NT2/D1 (cell line): ENCODE results near the gene DENND6B.

Source experiments
- SUZ12 ChIP-seq: IDR thresholded peaks from 2 replicates; pipeline ENCODE4 v1.6.1; 2011; ENCODE audit not compliant: insufficient read length, insufficient read depth; ENCODE audit errors: extremely low read depth
- YY1 ChIP-seq: IDR thresholded peaks from 2 replicates; pipeline ENCODE4 v1.6.1; 2011; ENCODE audit not compliant: insufficient read length, insufficient read depth
- ZNF274 ChIP-seq: IDR thresholded peaks from 2 replicates; pipeline ENCODE4 v1.6.1; 2011; ENCODE audit warnings: mild to moderate bottlenecking, low read depth, low read length

DNA sequence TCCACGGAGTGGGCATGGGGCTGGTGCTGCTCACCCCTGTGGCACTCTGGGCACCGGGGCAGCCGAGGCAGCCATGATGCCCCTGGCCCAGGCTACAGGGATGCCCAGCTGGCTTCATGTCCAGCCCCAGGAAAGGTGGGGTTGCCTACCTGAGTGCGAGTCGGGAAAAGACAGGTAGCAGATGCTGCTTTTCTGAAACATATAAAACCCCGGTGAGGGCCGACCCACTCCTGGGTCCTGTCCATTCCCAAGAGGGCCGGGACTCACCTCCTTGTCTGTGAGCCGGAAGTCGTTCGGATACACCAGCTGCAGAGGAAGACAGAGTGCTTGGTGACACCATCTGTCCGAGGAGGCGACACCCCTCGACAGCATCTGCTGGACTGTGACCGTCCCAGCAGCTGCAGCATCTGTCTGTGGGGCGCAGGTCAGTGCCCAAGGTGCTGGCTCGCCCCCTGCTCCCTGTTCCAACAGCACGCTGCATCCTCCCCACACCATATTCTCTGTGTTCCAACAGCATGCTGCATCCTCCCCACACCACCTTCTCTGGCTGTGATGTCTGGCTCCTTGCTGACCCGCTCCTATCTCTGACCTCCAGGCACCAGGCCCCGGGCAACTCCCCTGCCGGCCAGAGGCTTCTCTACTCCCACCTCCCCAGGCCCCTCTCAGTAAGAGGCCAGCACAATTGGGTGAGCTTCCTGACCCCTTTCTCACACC lies 8.0 kb downstream of the DENND6B start:
- TF ChIP-seq ZNF274 = no peak
- TF ChIP-seq SUZ12 = no peak
- TF ChIP-seq YY1 = no peak
